ENCODE data around the gene PSTPIP1. TPM values are rescaled to one million over a fixed set of nuclear protein-coding genes. Genes with fewer than 3 reads are reported as not detected.

Gene PSTPIP1
- total and polyA plus RNA-seq, 10 of the 15 experiments (the other 5 are each of a cell fraction or from before 2014, with no cell fraction given), result 0.50 to 29.3 (median 14.5) TPM

DNA sequence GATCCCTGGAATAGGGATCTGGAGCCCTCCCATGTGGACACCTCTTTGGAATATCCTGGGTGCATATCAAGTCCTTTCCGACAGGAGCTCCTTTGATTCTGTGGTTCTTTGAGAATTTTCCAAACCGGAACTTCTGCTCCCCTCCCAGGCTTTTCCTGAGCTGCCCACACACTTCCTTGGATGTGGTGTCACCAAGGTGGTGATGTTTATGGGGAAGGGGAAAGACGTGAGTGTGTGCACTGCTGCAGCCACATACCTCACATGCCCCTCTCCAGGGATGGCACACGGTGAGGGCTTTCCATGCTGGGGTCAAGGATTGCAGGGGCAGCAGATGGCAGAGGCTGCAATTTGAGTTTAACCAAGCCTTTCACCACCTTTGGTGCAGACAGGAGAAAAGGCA is 27.9 kb upstream of the PSTPIP1 start:
- no peak for ATAC-seq
- Histone ChIP-seq H3K27me3 (replicated peaks in 1 of 2; ENCODE audit: control insufficient read depth in 2 of 2, insufficient read depth in 2 of 2, low read length in 1 of 2) (peaks cover 0 to 1% of the 10 kb centered on the region in 2 experiments; a peak in 1 of 4 replicates), H3K79me2 (ENCODE audit: control insufficient read depth, insufficient read depth, low read length) (no peaks in the 10 kb centered on the region), H4K20me1 (ENCODE audit: control insufficient read depth, insufficient read depth) (no peaks in the 10 kb centered on the region), H3K4me2 (ENCODE audit: control insufficient read depth, insufficient read depth) (no peak overlapping the region), H2AFZ (ENCODE audit: control insufficient read depth, low read depth, low read length) (no peak overlapping the region), H3K36me3 (ENCODE audit: control insufficient read depth in 2 of 2, insufficient read depth in 2 of 2, low read length in 1 of 2) (no peaks in the 10 kb centered on the region), H3K27ac (ENCODE audit: control insufficient read depth, insufficient read depth) (no peak overlapping the region), H3K4me3 (no peak overlapping the region), H3K9ac (ENCODE audit: control insufficient read depth, insufficient read depth, low read length) (no peak overlapping the region), H3K9me3 (replicated peaks; ENCODE audit: control insufficient read depth, insufficient read depth, low read length) (no peaks in the 10 kb centered on the region), H3K4me1 (ENCODE audit: control insufficient read depth, insufficient read depth, low read length) (no peaks in the 10 kb centered on the region)
- RAD21 ChIA-PET (ENCODE audit: unreplicated experiment), result no interaction called here
- POLR2A ChIA-PET, result no interaction called here
- intact Hi-C loops (cut with micrococcal nuclease; ENCODE audit: unreplicated experiment), result no loop called here
- no peak for DNase-seq (ENCODE audit: low read depth, low spot score)
- BruUV-seq (replicated peaks), result no TSS peak
- no peak for FAIRE-seq
- in situ Hi-C loops (cut with MboI), result no loop called here
- TF ChIP-seq ZBED1 (IDR thresholded peaks at IDR 0.05; ENCODE audit: borderline replicate concordance), result no peak
- no peak for TF ChIP-seq ZNF217 (IDR thresholded peaks at IDR 0.05)
- no peak for TF ChIP-seq EP300 (IDR thresholded peaks at IDR 0.05; ENCODE audit: borderline replicate concordance in 1 of 2, control insufficient read depth in 1 of 2, low read depth in 2 of 2, low read length in 2 of 2)
- no peak for TF ChIP-seq NR2C2 (IDR thresholded peaks at IDR 0.05; ENCODE audit: borderline replicate concordance, control insufficient read depth, insufficient read length, low read depth)
- no peak for TF ChIP-seq NFXL1 (IDR thresholded peaks at IDR 0.05; ENCODE audit: borderline replicate concordance)
- TF ChIP-seq POLR2AphosphoS2 (IDR thresholded peaks at IDR 0.05; ENCODE audit: low read depth, low read length), result no peak
- TF ChIP-seq NFYA (IDR thresholded peaks at IDR 0.05; ENCODE audit: borderline replicate concordance, low read depth, low read length), result no peak
- no peak for TF ChIP-seq ETV6 (conservative IDR thresholded peaks at IDR 0.05 in 1 of 2, IDR thresholded peaks at IDR 0.05 in 1 of 2; ENCODE audit: borderline replicate concordance in 1 of 2, low read depth in 1 of 2)
- TF ChIP-seq CTCF (IDR thresholded peaks at IDR 0.05 in 2 of 3, conservative IDR thresholded peaks at IDR 0.05 in 1 of 3; ENCODE audit: control insufficient read depth in 2 of 3, extremely low read depth in 1 of 3, insufficient read depth in 1 of 3, low read depth in 3 of 3, low read length in 3 of 3), result no peak
- no peak for TF ChIP-seq BMI1 (IDR thresholded peaks at IDR 0.05; ENCODE audit: borderline replicate concordance)
- TF ChIP-seq EGR1 (IDR thresholded peaks at IDR 0.05; ENCODE audit: borderline replicate concordance in 1 of 2, low read depth in 2 of 2, low read length in 2 of 2), result no peak
- TF ChIP-seq YY1 (IDR thresholded peaks at IDR 0.05; ENCODE audit: low read depth, low read length), result no peak
- 0% methylated on average over 4 of the region's 4 CpGs for WGBS (ENCODE audit: insufficient coverage, insufficient replicate concordance, low lambda C conversion rate, missing lambda C conversion rate)
- SMC1A ChIA-PET (ENCODE audit: uncharacterized antibody, unreplicated experiment), result interaction anchor here (14.1 kb wide), 1 partner anchor 58 kb away, joined by 375 read pairs; no protein-coding TSS in a partner anchor
- CTCF ChIA-PET, result no interaction called here
